IPS-20b (cell line): ENCODE measurements around the gene FNDC3B.

Source experiments
- H3K27ac ChIP-seq: one replicate; pipeline ENCODE4 v1.5.1; 2013; ENCODE audit warnings: low read length
- H3K27me3 ChIP-seq: 2 replicates; pipeline ENCODE4 v1.6.1; 2013; ENCODE audit warnings: mild to moderate bottlenecking, low read length, inconsistent platforms; ENCODE audit not compliant: insufficient read depth
- H3K36me3 ChIP-seq: 2 replicates; pipeline ENCODE4 v1.6.1; 2013; ENCODE audit warnings: low read depth, mild to moderate bottlenecking, inconsistent platforms, low read length, moderate library complexity; ENCODE audit not compliant: insufficient read depth
- H3K4me1 ChIP-seq: 2 replicates; pipeline ENCODE4 v1.6.1; 2013; ENCODE audit warnings: mild to moderate bottlenecking, control low read depth, inconsistent platforms, low read length, moderate library complexity; ENCODE audit not compliant: insufficient read depth
- H3K4me3 ChIP-seq: 2 replicates; pipeline ENCODE4 v1.5.1; 2013; ENCODE audit warnings: mild to moderate bottlenecking, low read length, inconsistent platforms
- H3K9ac ChIP-seq: 2 replicates; pipeline ENCODE4 v1.6.1; 2013; ENCODE audit warnings: low read depth, mild to moderate bottlenecking, inconsistent platforms, low read length, moderate library complexity
- H3K9me3 ChIP-seq: 2 replicates; pipeline ENCODE4 v1.6.1; 2013; ENCODE audit warnings: mild to moderate bottlenecking, low read depth, low read length, inconsistent platforms; ENCODE audit not compliant: insufficient read depth

FNDC3B gene

GRCh38 chr3:172135185-172135584 lies 95.8 kb downstream of the FNDC3B start:
- Histone ChIP-seq H3K4me1 (peaks cover 60% of the 10 kb centered on the region), H3K4me3 (no peak overlapping the region), H3K27ac (peak overlapping the region; percentile 0), H3K27me3 (no peaks in the 10 kb centered on the region), H3K9me3 (no peaks in the 10 kb centered on the region), H3K9ac (no peak overlapping the region; the same call in 1 of the 2 replicates), H3K36me3 (peaks cover 11% of the 10 kb centered on the region; the same call in 1 of the 2 replicates)

- Histone ChIP-seq H3K36me3 (peaks cover 11% of the 10 kb centered on the region; the same call in 1 of the 2 replicates), H3K27me3 (no peaks in the 10 kb centered on the region), H3K9me3 (no peaks in the 10 kb centered on the region), H3K4me1 (peaks cover 61% of the 10 kb centered on the region), H3K9ac (peak overlapping the region; percentile 22; the same call in 1 of the 2 replicates), H3K27ac (peak overlapping the region; percentile 0), H3K4me3 (no peak overlapping the region)
These were observed 96.4 kb downstream of the FNDC3B start for GRCh38 chr3:172135820-172136219.

GRCh38 chr3:172136330-172136729 lies 97.0 kb downstream of the FNDC3B start:
- Histone ChIP-seq H3K9me3 (no peaks in the 10 kb centered on the region), H3K4me1 (peaks cover 67% of the 10 kb centered on the region), H3K9ac (peak overlapping the region; percentile 22; the same call in 1 of the 2 replicates), H3K27me3 (no peaks in the 10 kb centered on the region), H3K4me3 (no peak overlapping the region), H3K27ac (peak overlapping the region; percentile 0), H3K36me3 (peaks cover 11% of the 10 kb centered on the region; the same call in 1 of the 2 replicates)

GRCh38 chr3:172137287-172138192 lies 98.2 kb downstream of the FNDC3B start:
- Histone ChIP-seq H3K9ac (peak overlapping the region; percentile 42; the same call in 1 of the 2 replicates), H3K4me3 (peak overlapping the region; percentile 27; the same call in 1 of the 2 replicates)

GRCh38 chr3:172138193-172138537 lies 98.8 kb downstream of the FNDC3B start:
- H3K27ac ChIP-seq: peak overlapping the region; percentile 24
- H3K4me1 ChIP-seq: peaks cover 82% of the 10 kb centered on the region
- no peaks in the 10 kb centered on the region for H3K27me3 ChIP-seq
- H3K36me3 ChIP-seq: peaks cover 11% of the 10 kb centered on the region; the same call in 1 of the 2 replicates
- H3K4me3 ChIP-seq: peak overlapping the region; percentile 27; the same call in 1 of the 2 replicates
- no peaks in the 10 kb centered on the region for H3K9me3 ChIP-seq
- H3K9ac ChIP-seq: peak overlapping the region; percentile 42; the same call in 1 of the 2 replicates

More at GRCh38 chr3:172137287-172138192, 98.2 kb downstream of the FNDC3B start:
- Histone ChIP-seq H3K27ac (peak overlapping the region; percentile 24), H3K36me3 (peaks cover 11% of the 10 kb centered on the region; the same call in 1 of the 2 replicates), H3K27me3 (no peaks in the 10 kb centered on the region), H3K9me3 (no peaks in the 10 kb centered on the region), H3K4me1 (peaks cover 78% of the 10 kb centered on the region)

DNA sequence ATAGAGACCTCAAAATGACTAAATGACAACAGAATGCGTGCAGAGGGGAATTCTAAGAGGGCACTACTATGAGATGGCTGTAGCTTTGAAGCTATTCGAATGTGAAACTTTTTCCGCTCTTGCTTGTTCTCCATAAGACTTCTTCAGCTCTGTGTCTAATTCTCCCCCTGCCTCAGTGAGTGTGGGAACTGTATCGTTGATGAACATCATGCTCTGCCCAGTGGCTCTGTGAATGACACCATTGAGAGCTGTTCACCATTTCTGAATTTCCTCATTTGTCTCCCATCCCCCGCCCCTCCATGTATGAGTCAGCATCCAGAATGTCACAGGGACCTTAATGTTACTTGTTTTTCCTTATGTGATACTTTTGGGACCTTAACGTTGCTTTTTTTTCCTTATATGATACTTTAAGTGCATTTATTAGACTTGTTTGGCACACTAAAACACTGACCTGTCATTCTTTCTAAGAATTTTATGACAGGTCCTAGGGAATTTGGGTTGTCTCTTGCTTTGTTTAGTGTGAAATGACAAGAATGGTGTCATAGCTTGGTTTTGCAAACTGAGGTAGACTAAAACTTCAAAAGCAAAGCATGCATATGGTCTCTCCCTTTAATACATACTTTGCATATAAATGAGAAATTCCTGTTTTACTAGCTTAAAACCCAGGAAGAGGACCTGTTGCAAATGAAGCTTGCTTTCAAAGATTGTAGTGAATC lies 99.6 kb downstream of the FNDC3B start:
- no peaks in the 10 kb centered on the region for H3K9me3 ChIP-seq
- no peaks in the 10 kb centered on the region for H3K27me3 ChIP-seq
- H3K36me3 ChIP-seq: peaks cover 7% of the 10 kb centered on the region; the same call in 1 of the 2 replicates
- H3K4me1 ChIP-seq: peaks cover 76% of the 10 kb centered on the region
- peak overlapping the region; percentile 17; the same call in 1 of the 2 replicates for H3K9ac ChIP-seq
- H3K27ac ChIP-seq: peak overlapping the region; percentile 66
- H3K4me3 ChIP-seq: peak overlapping the region; percentile 33; the same call in 1 of the 2 replicates

GRCh38 chr3:172139528-172140276 lies 100.3 kb downstream of the FNDC3B start:
- Histone ChIP-seq H3K9ac (peak overlapping the region; percentile 17), H3K9me3 (no peaks in the 10 kb centered on the region), H3K27ac (peak overlapping the region; percentile 66), H3K4me1 (peaks cover 83% of the 10 kb centered on the region), H3K4me3 (peak overlapping the region; percentile 33; the same call in 1 of the 2 replicates), H3K27me3 (no peaks in the 10 kb centered on the region), H3K36me3 (peaks cover 3% of the 10 kb centered on the region; the same call in 1 of the 2 replicates)

GRCh38 chr3:172140499-172141391 lies 101.4 kb downstream of the FNDC3B start:
- Histone ChIP-seq H3K36me3 (no peaks in the 10 kb centered on the region), H3K9me3 (no peaks in the 10 kb centered on the region), H3K4me3 (peak overlapping the region; percentile 36), H3K9ac (peak overlapping the region; percentile 19; the same call in 1 of the 2 replicates), H3K27ac (no peak overlapping the region), H3K27me3 (no peaks in the 10 kb centered on the region), H3K4me1 (peaks cover 83% of the 10 kb centered on the region)

DNA sequence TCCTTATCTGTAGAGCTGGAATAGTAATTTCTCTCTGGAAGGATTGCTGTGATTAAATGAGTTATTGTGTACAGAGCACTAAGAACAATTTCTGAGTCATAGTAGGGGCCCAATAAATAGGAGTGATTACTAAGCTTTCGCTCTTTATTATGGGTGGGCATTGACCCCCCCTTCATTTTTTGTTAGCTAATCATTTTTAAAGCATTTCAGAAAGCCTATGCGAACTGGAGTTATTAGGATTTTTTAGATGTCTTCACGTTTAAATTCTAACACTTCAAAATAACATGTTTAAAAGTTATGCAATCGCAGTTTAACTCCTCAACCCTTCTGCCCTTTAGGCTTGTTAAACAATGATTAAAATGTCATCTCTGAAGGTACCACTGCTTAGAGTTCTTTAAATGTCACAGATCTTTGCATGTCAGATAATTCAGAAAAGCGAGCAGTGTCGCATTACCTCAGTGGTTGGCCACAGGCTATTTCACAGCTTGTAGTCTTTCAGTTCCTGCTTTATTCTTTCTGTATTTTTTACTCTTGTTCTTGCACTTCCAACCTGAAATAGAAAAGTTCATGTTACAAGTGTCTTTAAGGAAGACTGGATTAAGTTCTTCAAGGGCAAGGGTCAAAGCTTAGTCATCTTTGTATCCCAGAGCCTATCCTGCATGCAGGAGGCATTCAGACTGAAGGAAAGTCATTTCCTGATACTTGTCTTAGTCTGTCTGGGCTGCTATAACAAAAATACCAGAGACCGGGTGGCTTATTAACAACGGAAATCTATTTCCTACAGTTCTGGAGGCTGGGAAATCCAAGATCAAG lies 102.9 kb downstream of the FNDC3B start:
- Histone ChIP-seq H3K36me3 (no peaks in the 10 kb centered on the region), H3K4me3 (no peak overlapping the region), H3K27me3 (no peaks in the 10 kb centered on the region), H3K4me1 (peaks cover 76% of the 10 kb centered on the region), H3K27ac (no peak overlapping the region), H3K9ac (no peak overlapping the region), H3K9me3 (no peaks in the 10 kb centered on the region)
